AG09309 (cell line): ENCODE data around the gene PLLP.
"Not testable (repeated sequence)": the region's sequence is repeated elsewhere in the genome, so short reads cannot be mapped to it uniquely, and the experiment has no call there.

Source experiments
- DNase-seq: peaks from one replicate; pipeline ENCODE4 v3.0.0-alpha.2; 2010; ENCODE audit warnings: low read depth
- H3K4me3 ChIP-seq: 2 replicates; pipeline ENCODE4 v1.5.1; 2011; ENCODE audit warnings: mild to moderate bottlenecking, low read depth, low read length, moderate library complexity; ENCODE audit not compliant: control insufficient read depth
- TF ChIP-seq, protein P1 (sequence below): IDR thresholded peaks from 2 replicates; pipeline ENCODE4 v1.5.1; 2011; ENCODE audit warnings: mild to moderate bottlenecking, low read depth, low read length, inconsistent platforms; ENCODE audit not compliant: insufficient read depth, control insufficient read depth; ENCODE audit errors: missing control alignments

PLLP gene

DNA sequence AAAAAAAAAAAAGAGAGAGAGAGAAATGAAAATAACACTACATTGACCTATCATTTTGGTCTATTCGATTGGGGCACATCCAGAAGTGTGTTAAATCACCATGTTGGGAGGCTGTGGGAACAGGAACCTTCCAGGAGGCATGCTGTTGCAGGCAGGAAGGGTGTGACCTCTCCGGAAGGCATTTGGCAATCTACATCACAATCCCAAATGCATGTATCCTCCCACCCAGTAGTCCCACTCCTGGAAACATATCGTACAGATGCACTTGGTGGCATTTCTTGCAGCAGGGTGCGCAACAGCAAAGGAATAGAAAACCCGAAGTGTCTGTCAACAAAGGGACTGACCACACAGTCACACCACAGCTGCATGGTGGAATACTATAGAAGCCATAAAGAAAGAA lies 7.9 kb downstream of the PLLP start:
- DNase-seq = no peak
- H3K4me3 ChIP-seq = no peak overlapping the region
- TF ChIP-seq, protein P1, sequence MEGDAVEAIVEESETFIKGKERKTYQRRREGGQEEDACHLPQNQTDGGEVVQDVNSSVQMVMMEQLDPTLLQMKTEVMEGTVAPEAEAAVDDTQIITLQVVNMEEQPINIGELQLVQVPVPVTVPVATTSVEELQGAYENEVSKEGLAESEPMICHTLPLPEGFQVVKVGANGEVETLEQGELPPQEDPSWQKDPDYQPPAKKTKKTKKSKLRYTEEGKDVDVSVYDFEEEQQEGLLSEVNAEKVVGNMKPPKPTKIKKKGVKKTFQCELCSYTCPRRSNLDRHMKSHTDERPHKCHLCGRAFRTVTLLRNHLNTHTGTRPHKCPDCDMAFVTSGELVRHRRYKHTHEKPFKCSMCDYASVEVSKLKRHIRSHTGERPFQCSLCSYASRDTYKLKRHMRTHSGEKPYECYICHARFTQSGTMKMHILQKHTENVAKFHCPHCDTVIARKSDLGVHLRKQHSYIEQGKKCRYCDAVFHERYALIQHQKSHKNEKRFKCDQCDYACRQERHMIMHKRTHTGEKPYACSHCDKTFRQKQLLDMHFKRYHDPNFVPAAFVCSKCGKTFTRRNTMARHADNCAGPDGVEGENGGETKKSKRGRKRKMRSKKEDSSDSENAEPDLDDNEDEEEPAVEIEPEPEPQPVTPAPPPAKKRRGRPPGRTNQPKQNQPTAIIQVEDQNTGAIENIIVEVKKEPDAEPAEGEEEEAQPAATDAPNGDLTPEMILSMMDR = no peak

DNA sequence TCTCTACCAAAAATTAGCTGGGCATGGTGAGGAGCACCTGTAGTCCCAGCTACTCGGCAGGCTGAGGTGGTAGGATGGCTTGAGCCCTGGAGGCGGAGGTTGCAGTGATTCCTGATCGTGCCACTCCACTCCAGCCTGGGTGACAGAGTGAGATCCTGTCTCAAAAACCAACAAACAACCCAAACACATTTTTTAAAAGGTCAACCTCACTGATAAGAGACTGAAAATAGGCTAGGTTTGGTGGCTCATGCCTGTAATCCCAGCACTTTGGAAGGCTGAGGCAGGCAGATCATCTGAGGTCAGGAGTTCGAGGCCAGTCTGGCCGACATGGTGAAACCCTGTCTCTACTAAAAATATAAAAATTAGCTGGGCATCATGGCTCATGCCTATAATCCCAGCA lies 8.5 kb downstream of the PLLP start:
- DNase-seq, H3K4me3 ChIP-seq: not testable (repeated sequence)

DNA sequence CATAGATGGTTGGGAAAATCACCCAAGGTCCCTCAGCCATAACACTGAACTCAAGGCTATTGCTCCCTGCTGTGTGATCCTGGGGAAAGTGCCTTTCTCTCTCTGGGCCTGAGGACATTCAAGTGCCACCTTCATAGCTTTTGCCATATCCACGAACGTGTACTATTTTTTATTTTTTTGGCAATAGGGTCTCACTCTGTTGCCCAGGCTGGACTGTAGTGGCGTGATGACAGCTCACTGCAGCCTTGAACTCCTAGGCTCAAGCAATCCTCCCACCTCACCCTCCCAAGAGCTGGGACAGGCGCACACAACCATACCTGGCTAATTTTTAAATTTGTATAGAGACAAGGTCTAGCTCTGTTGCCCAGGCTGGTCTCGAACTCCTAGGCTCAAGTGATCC lies 10.6 kb downstream of the PLLP start:
- no peak overlapping the region for H3K4me3 ChIP-seq
- TF ChIP-seq, protein P1 = no peak
- no peak for DNase-seq

DNA sequence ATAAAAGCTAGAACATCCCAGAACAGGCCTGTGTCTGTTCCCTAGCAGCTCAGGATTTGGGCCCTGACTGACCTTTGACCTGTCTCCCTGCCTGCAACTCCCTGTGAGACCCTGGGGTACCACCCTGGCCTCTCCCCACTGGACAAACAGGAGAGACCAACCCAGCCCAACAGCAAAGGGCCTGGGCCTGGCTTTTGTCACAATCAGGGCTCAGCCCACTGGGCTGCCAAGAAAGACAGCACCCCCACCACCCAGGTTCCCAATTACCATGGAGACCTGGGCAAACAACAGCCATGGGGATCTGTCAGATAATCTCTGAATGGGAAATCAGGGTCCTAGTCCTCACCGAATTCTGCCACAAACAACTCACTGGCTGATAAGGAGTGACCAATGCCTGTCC lies 11.1 kb downstream of the PLLP start:
- TF ChIP-seq, protein P1 = no peak
- H3K4me3 ChIP-seq = no peak overlapping the region

DNA sequence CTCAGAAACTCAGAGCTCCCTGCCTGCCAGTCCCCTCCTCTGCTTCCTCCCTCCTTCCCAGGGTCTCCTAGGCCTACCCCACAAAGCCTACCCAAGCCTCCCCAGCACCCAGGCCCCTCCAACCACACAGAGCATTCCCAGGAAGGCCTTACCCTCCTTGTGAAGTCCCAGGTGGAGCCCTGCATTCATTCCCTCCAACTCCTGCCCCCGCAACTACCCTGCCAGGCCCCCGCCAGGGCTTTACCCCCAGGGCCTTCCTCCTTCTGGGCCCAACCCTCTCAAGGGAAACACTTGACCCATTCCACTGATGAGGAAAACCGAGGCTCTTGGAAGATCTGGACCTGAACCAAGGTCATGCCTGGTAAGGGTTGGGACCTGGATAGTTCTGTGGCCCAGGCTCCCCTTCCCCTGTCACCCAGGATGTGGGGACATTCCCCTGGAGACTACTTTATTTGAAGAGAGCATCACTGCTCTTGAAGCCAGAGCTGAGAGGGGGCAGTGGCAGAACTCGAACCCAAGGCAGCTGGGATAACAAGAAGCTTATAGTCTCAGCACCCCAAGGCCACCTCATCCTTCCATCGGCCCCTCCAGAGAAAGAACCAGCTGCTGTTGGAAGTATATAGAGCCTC lies 12.5 kb downstream of the PLLP start:
- TF ChIP-seq, protein P1 = no peak
- no peak for DNase-seq
- H3K4me3 ChIP-seq = no peak overlapping the region

More for the DNA sequence above, 11.1 kb downstream of the PLLP start:
- no peak for DNase-seq

DNA sequence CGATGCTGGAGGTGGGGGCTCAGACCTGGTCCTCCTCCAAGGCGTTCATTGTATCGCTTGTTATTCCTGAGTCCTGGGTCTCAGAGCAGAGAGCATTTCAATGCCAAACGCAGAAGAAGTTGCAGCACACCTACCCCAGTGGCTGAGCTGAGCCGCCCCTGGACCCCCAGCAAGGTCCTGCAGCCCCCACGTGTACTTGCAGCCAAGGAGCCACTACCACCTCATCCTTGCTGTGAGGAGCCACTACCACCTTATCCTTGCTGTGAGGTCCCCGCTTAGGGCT lies 13.5 kb downstream of the PLLP start:
- TF ChIP-seq, protein P1 = no peak
- H3K4me3 ChIP-seq = no peak overlapping the region
- DNase-seq = no peak

DNA sequence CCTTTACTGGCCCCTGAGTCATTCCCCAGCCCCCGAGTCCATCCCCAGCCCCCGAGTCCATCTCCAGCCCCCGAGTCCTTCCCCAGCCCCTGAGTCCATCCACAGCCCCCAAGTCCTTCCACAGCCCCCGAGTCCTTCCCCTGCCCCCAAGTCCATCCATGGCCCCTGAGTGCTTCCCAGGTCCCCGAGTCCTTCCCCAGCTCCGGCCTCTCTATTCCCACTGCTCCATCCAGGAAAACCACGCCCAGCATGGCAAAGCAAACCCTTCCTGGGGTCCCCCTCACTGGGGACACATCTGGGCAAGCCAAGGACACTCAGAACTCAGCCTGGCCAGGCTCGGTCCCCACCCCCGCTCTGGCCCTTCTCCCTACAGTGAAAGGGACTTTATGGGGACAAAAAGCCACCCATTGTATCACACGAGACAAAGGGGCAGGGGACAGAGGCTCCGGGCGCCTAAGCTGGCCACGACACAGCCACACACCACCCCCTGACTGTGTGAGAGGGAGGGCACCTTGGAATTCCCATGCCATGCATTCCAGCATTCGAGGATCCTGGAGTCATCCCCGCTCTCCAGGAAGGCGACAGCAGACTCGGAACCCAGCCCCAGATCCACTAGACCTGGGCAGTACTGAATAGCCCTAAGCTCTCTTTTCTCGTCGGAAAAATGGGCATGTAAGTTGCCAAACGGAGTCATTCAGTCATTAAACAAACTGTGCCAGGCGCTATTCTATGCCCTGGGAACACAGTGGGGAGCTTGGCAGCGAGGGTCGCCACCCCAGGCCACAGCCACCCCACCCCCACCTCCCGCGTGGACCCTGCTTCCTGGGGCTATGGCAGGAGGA lies 14.0 kb downstream of the PLLP start:
- no peak overlapping the region for H3K4me3 ChIP-seq
- TF ChIP-seq, protein P1 = no peak
- DNase-seq = no peak
